ENCODE results near the gene KAZN.

The KAZN gene

GRCh38 chr1:14777516-14778506, 179.3 kb downstream of the KAZN start:
- FAIRE-seq: no peak

GRCh38 chr1:14778541-14778897, 180.0 kb downstream of the KAZN start:
- FAIRE-seq: no peak

GRCh38 chr1:14778898-14779865, 180.7 kb downstream of the KAZN start:
- no peak for FAIRE-seq

- FAIRE-seq: no peak
Observed at GRCh38 chr1:14780271-14780670, 181.8 kb downstream of the KAZN start.

- FAIRE-seq: no peak
Observed at GRCh38 chr1:14781811-14782210, 183.3 kb downstream of the KAZN start.

GRCh38 chr1:14782741-14783591, 184.5 kb downstream of the KAZN start:
- no peak for FAIRE-seq

- no peak for FAIRE-seq
Observed at GRCh38 chr1:14783592-14783886, 185.1 kb downstream of the KAZN start.

GRCh38 chr1:14784790-14785773, 186.6 kb downstream of the KAZN start:
- no peak for FAIRE-seq

- no peak for FAIRE-seq
Observed at GRCh38 chr1:14786109-14786675, 187.7 kb downstream of the KAZN start.

- no peak for FAIRE-seq
Observed at GRCh38 chr1:14786681-14787080, 188.2 kb downstream of the KAZN start.

GRCh38 chr1:14787604-14788003, 189.1 kb downstream of the KAZN start:
- no peak for FAIRE-seq

- FAIRE-seq: no peak
Observed at GRCh38 chr1:14788080-14788479, 189.6 kb downstream of the KAZN start.

GRCh38 chr1:14790982-14791381, 192.5 kb downstream of the KAZN start:
- FAIRE-seq: no peak

GRCh38 chr1:14791654-14792053, 193.2 kb downstream of the KAZN start:
- no peak for FAIRE-seq

- FAIRE-seq: no peak
Observed at GRCh38 chr1:14794136-14794768, 195.8 kb downstream of the KAZN start.

- FAIRE-seq: no peak
Observed at GRCh38 chr1:14794906-14795305, 196.4 kb downstream of the KAZN start.

GRCh38 chr1:14795589-14795988, 197.1 kb downstream of the KAZN start:
- FAIRE-seq: no peak

- no peak for FAIRE-seq
Observed at GRCh38 chr1:14800014-14800413, 201.5 kb downstream of the KAZN start.

GRCh38 chr1:14800500-14801076, 202.1 kb downstream of the KAZN start:
- no peak for FAIRE-seq
